Astrocyte (in vitro differentiated cells and primary cell): ENCODE measurements around the gene DPY19L3. TPM values are rescaled to one million over a fixed set of nuclear protein-coding genes. Genes with fewer than 3 reads are reported as not detected.
A peak's percentile ranks its signal among the peaks of the same experiment; 100 is the strongest.

Experiments
- DNase-seq: peaks from one replicate; pipeline ENCODE4 v3.0.0-alpha.2; 2010; ENCODE audit warnings: low read depth
- FAIRE-seq: peaks from 2 replicates; lab custom pipeline; 2011; peaks lifted over from hg19 to GRCh38; lab: Jason Lieb, UNC
- H2AFZ ChIP-seq: 2 replicates; pipeline ENCODE4 v1.6.0; 2012; ENCODE audit warnings: low read depth, low read length, inconsistent platforms
- H3K27ac ChIP-seq: 2 replicates; pipeline ENCODE4 v1.5.1; 2011; ENCODE audit warnings: low read depth, low read length, inconsistent platforms
- H3K27me3 ChIP-seq: 2 replicates; pipeline ENCODE4 v1.6.0; 2011; ENCODE audit warnings: low read length, inconsistent platforms; ENCODE audit not compliant: insufficient read depth
- H3K36me3 ChIP-seq: 2 replicates; pipeline ENCODE4 v1.5.1; 2011; ENCODE audit warnings: low read length, inconsistent platforms; ENCODE audit not compliant: insufficient read depth
- H3K4me1 ChIP-seq: 2 replicates; pipeline ENCODE4 v1.5.1; 2011; ENCODE audit warnings: low read length, inconsistent platforms; ENCODE audit not compliant: insufficient read depth
- H3K4me2 ChIP-seq: 2 replicates; pipeline ENCODE4 v1.6.0; 2012; ENCODE audit warnings: low read length, inconsistent platforms
- H3K4me3 ChIP-seq: 2 replicates; pipeline ENCODE4 v1.5.1; 2011; ENCODE audit warnings: low read depth, mild to moderate bottlenecking, low read length, inconsistent platforms; ENCODE audit not compliant: insufficient read depth
- H3K79me2 ChIP-seq: 2 replicates; pipeline ENCODE4 v1.6.0; 2012; ENCODE audit warnings: mild to moderate bottlenecking, low read length, inconsistent platforms; ENCODE audit not compliant: insufficient read depth
- H3K9ac ChIP-seq: 2 replicates; pipeline ENCODE4 v1.6.0; 2012; ENCODE audit warnings: mild to moderate bottlenecking, low read length, inconsistent platforms
- H3K9me3 ChIP-seq: 2 replicates; pipeline ENCODE4 v1.5.1; 2012; ENCODE audit warnings: low read depth, mild to moderate bottlenecking, low read length, inconsistent platforms; ENCODE audit not compliant: insufficient read depth
- H4K20me1 ChIP-seq: 2 replicates; pipeline ENCODE4 v1.6.0; 2012; ENCODE audit warnings: low read length, inconsistent platforms; ENCODE audit not compliant: insufficient read depth
- H3K27ac Mint-ChIP-seq: one replicate; pipeline ENCODE4 v1.8.0; 2021; ENCODE audit warnings: mild to moderate bottlenecking, mixed read lengths; ENCODE audit not compliant: unreplicated experiment
- H3K27me3 Mint-ChIP-seq: one replicate; pipeline ENCODE4 v1.8.0; 2021; ENCODE audit warnings: low read depth, mixed read lengths; ENCODE audit not compliant: unreplicated experiment
- H3K36me3 Mint-ChIP-seq: one replicate; pipeline ENCODE4 v1.8.0; 2021; ENCODE audit warnings: low read depth, mixed read lengths; ENCODE audit not compliant: unreplicated experiment
- H3K4me1 Mint-ChIP-seq: one replicate; pipeline ENCODE4 v1.8.0; 2021; ENCODE audit warnings: low read depth, mixed read lengths; ENCODE audit not compliant: unreplicated experiment
- H3K4me3 Mint-ChIP-seq: one replicate; pipeline ENCODE4 v1.8.0; 2021; ENCODE audit warnings: mild to moderate bottlenecking, moderate library complexity, mixed read lengths; ENCODE audit not compliant: unreplicated experiment
- H3K9me3 Mint-ChIP-seq: one replicate; pipeline ENCODE4 v1.8.0; 2021; ENCODE audit warnings: mild to moderate bottlenecking, mixed read lengths; ENCODE audit not compliant: unreplicated experiment
- EZH2 ChIP-seq: IDR thresholded peaks from 2 replicates; pipeline ENCODE4 v1.6.1; 2012; ENCODE audit warnings: mild to moderate bottlenecking, low read length, inconsistent platforms; ENCODE audit not compliant: insufficient read depth
- total RNA-seq: library from RNA; stranded (reverse); gene quantifications from 2 replicates; pipeline ENCODE4 v1.2.1, GENCODE V29; 2021
- TF ChIP-seq, protein P1 (sequence below): IDR thresholded peaks from 2 replicates; pipeline ENCODE4 v1.5.1; 2011; ENCODE audit warnings: low read depth, mild to moderate bottlenecking, inconsistent platforms, low read length, moderate library complexity; ENCODE audit not compliant: insufficient read depth

The DPY19L3 gene
- total RNA-seq, 1 donor from 2014 or later: 50.9 TPM

DNA sequence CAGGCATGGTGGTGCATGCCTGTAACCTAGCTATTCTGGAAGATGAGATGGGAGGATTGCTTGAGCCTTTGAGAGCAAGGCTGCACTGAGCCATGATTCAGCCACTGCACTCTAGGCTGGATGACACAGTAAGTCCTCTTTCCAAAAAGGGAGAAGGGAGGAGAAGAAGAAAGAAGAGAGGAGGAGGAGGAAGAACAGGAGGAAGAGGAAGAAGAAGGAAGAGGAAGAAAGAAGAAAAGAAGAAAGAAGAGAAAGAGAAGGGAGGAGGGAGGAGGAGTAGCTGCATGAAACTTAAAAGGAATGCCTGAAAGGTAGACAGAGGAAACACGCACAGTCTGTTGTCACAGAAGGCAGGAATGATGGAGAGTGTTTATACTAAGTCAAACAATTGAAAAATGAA is 3.6 kb upstream of the DPY19L3 start:
- Histone ChIP-seq H3K79me2 (peaks cover 25% of the 10 kb centered on the region), H3K9me3 (no peaks in the 10 kb centered on the region), H3K27ac (no peak overlapping the region), H3K4me1 (peaks cover 25% of the 10 kb centered on the region), H3K36me3 (no peaks in the 10 kb centered on the region), H3K4me2 (no peak overlapping the region), H3K27me3 (no peaks in the 10 kb centered on the region), H4K20me1 (peaks cover 2% of the 10 kb centered on the region), H2AFZ (no peak overlapping the region), H3K9ac (no peak overlapping the region), H3K4me3 (no peak overlapping the region)
- TF ChIP-seq, protein P1, sequence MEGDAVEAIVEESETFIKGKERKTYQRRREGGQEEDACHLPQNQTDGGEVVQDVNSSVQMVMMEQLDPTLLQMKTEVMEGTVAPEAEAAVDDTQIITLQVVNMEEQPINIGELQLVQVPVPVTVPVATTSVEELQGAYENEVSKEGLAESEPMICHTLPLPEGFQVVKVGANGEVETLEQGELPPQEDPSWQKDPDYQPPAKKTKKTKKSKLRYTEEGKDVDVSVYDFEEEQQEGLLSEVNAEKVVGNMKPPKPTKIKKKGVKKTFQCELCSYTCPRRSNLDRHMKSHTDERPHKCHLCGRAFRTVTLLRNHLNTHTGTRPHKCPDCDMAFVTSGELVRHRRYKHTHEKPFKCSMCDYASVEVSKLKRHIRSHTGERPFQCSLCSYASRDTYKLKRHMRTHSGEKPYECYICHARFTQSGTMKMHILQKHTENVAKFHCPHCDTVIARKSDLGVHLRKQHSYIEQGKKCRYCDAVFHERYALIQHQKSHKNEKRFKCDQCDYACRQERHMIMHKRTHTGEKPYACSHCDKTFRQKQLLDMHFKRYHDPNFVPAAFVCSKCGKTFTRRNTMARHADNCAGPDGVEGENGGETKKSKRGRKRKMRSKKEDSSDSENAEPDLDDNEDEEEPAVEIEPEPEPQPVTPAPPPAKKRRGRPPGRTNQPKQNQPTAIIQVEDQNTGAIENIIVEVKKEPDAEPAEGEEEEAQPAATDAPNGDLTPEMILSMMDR: no peak
- TF ChIP-seq EZH2: no peak
- H3K27me3 Mint-ChIP-seq: no peaks in the 10 kb centered on the region
- no peaks in the 10 kb centered on the region for H3K9me3 Mint-ChIP-seq
- H3K36me3 Mint-ChIP-seq: peaks cover 1% of the 10 kb centered on the region
- DNase-seq (no peak), FAIRE-seq (no peak)
- no peak overlapping the region for H3K27ac Mint-ChIP-seq
- peaks cover 13% of the 10 kb centered on the region for H3K4me1 Mint-ChIP-seq
- H3K4me3 Mint-ChIP-seq: no peak overlapping the region

DNA sequence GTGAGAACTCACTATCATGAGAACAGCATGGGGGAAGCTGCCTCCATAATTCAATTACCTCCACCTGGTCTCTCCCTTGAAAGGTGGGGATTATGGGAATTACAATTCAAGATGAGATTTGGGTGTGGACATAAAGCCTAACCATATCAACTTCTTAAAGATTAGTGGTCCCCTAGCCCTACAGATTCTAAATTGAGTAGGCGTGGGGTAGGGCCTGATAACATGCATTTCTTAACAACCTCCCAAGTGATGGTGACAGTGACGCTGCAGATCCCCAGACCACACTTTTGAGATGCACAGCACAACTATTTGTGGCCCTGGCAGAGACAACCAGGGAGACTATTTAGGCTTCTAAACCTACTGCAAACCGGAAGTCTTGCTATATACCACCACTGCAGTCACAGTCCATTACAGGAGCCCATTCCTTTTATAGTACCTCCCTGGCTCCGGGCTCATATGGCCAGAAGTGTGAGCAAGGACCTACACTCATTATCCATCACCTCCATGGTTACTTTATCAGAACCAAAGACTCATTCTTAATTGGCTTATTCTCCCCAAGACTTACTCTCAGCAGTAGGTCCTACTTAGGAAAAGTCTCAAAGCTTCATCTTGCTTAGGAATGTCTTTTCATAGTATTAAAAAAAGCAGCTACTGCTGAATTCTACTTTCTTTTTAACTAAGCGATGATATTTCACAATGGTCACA is 2.1 kb upstream of the DPY19L3 start:
- Histone ChIP-seq H3K79me2 (peaks cover 27% of the 10 kb centered on the region), H3K36me3 (no peaks in the 10 kb centered on the region), H3K4me1 (peaks cover 17% of the 10 kb centered on the region), H3K9me3 (no peaks in the 10 kb centered on the region), H3K27me3 (no peaks in the 10 kb centered on the region), H4K20me1 (peaks cover 10% of the 10 kb centered on the region), H3K27ac (no peak overlapping the region), H3K9ac (no peak overlapping the region), H3K4me2 (peak overlapping the region; percentile 98), H3K4me3 (no peak overlapping the region), H2AFZ (no peak overlapping the region)
- no peaks in the 10 kb centered on the region for H3K9me3 Mint-ChIP-seq
- H3K27ac Mint-ChIP-seq: no peak overlapping the region
- peaks cover 6% of the 10 kb centered on the region for H3K4me1 Mint-ChIP-seq
- TF ChIP-seq, protein P1: no peak
- TF ChIP-seq EZH2: no peak
- FAIRE-seq: no peak
- no peak for DNase-seq
- H3K4me3 Mint-ChIP-seq: peak overlapping the region; percentile 86
- H3K27me3 Mint-ChIP-seq: no peaks in the 10 kb centered on the region
- peaks cover 1% of the 10 kb centered on the region for H3K36me3 Mint-ChIP-seq

DNA sequence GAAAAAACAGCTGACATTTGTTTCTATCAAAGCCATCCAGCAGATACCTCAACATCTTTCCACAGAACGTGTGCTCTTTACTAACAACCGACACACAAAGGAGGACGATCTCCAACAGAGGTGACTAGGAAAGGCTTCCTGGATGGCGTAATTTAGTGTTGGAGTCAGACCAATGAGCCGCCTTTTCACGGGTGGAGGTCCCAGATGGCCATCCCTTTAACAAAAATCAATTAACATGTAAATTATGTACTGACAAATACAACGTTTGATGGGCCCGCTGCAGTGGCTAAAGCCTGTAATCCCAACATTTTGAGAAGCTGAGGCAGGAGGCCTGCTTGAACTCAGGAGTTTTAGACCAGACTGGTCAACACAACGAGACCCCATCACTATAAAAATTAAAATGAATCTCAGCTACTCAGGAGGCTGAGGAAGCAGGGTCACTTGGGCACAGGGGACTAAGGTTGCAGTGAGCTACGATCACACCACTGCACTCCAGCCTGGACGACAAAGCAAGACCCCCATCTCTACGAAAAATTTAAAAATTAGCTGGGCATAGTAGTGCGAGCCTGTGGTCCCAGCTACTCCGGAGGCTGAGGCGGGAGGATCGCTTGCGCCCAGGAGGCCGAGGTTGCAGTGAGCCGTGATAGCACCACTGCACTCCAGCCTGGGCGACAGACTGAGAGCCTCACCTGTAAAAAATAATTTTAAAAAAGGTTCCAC is 1.2 kb upstream of the DPY19L3 start:
- Histone ChIP-seq H3K27ac (peak overlapping the region; percentile 88), H4K20me1 (peaks cover 10% of the 10 kb centered on the region), H3K4me3 (peak overlapping the region; percentile 86), H2AFZ (no peak overlapping the region), H3K36me3 (peaks cover 7% of the 10 kb centered on the region), H3K4me2 (peak overlapping the region; percentile 98), H3K27me3 (no peaks in the 10 kb centered on the region), H3K79me2 (peaks cover 27% of the 10 kb centered on the region), H3K9ac (peak overlapping the region; percentile 98), H3K4me1 (peaks cover 17% of the 10 kb centered on the region), H3K9me3 (no peaks in the 10 kb centered on the region)
- Mint-ChIP-seq H3K4me1 (peaks cover 6% of the 10 kb centered on the region), H3K36me3 (peaks cover 4% of the 10 kb centered on the region), H3K4me3 (peak overlapping the region; percentile 86), H3K27me3 (no peaks in the 10 kb centered on the region), H3K27ac (peak overlapping the region; percentile 90), H3K9me3 (no peaks in the 10 kb centered on the region)
- DNase-seq (no peak), FAIRE-seq (no peak)
- no peak for TF ChIP-seq EZH2
- TF ChIP-seq, protein P1: no peak
